GM12873 (cell line): ENCODE measurements around the gene GFPT2.

Source experiments
- CTCF ChIP-seq: IDR thresholded peaks from 2 replicates; pipeline ENCODE4 v1.5.1; 2012; ENCODE audit warnings: low read depth, mild to moderate bottlenecking, moderate library complexity, low read length, control low read depth; ENCODE audit not compliant: insufficient read depth; ENCODE audit errors: missing control alignments

Gene GFPT2

GRCh38 chr5:180343831-180344695, 9.1 kb downstream of the GFPT2 start:
- no peak for TF ChIP-seq CTCF

GRCh38 chr5:180343110-180343830, 9.9 kb downstream of the GFPT2 start:
- TF ChIP-seq CTCF, result no peak

- TF ChIP-seq CTCF, result no peak
Observed at GRCh38 chr5:180341595-180341994, 11.5 kb downstream of the GFPT2 start.

GRCh38 chr5:180340856-180341255, 12.3 kb downstream of the GFPT2 start:
- TF ChIP-seq CTCF, result no peak

- TF ChIP-seq CTCF, result no peak
Observed at GRCh38 chr5:180339583-180340183, 13.5 kb downstream of the GFPT2 start.

- TF ChIP-seq CTCF, result no peak
Observed at GRCh38 chr5:180338001-180338707, 15.0 kb downstream of the GFPT2 start.
